A673 (cell line): ENCODE measurements around the gene KCTD21.

Experiments used
- CTCF ChIP-seq: fragments of 300-800, 200-600 bp; sonication (generic); conservative IDR thresholded peaks from 2 replicates; pipeline ENCODE4 v1.5.1; 2017; ENCODE audit warnings: low read depth, mild to moderate bottlenecking, antibody characterized with exemption, low read length, moderate library complexity, mixed read lengths
- EZH2 ChIP-seq: fragments of 200-600 bp; sonication (generic); IDR thresholded peaks from 2 replicates; pipeline ENCODE4 v1.6.1; 2017; ENCODE audit warnings: borderline replicate concordance, low read depth, mild to moderate bottlenecking, mixed read lengths, antibody characterized with exemption, low read length; ENCODE audit not compliant: poor library complexity, severe bottlenecking

- TF ChIP-seq CTCF (no peak), EZH2 (no peak)
These were observed 17.3 kb upstream of the KCTD21 start for GRCh38 chr11:78205691-78206090.
